Fibroblast of skin of left quadriceps (primary cell): ENCODE results near the gene PEX26.
"Not testable (repeated sequence)": the region's sequence is repeated elsewhere in the genome, so short reads cannot be mapped to it uniquely, and the experiment has no call there.

Experiments
- DNase-seq, 2 experiments: peaks; one replicate each; pipeline ENCODE4 v3.0.0-alpha.2; 2013; ENCODE audit warnings: low read depth in 2 of 2

Gene PEX26

GRCh38 chr22:18077639-18078328 is at the start of gene PEX26:
PEX26 (plus strand) TSS chr22:18077990; CDS start chr22:18078377, 387 bp downstream.
- peak; percentile 87 to 89 for DNase-seq

DNA sequence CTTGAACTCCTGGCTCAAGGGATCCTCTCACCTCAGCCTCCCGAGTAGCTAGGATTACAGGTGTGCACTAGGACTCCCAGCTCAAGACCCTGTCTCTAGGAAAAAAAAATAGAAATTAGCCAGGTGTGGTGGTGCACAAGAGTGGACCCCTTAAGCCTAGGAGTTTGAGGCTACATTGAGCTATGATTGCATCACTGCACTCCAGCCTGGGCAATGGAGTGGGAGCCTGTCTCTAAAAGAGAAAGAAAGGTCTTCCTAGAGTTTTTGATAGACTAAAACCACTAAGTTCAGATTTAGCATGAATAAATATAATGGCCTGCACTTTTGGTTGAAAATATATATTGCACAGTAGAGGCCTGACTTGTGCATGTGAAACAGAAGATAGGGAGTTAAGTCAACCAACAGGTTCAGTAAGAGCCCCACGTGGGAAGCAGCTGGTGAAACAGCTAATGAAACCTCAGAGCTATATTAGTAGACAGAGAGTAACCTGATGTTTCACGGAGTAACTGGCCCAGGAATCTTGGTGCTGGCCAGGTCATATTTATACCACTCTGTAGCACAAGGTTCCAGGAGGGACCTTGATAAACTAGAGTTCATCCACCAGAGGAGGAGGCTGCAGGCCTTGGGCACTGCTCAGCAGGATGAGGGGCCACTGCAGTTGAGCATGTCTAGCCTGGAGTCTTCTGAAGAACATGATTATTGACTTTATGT is 48.8 kb upstream of the PEX26 start:
- no peak for DNase-seq

GRCh38 chr22:18029686-18030267 is 48.0 kb upstream of the PEX26 start:
- no peak for DNase-seq

- DNase-seq = peak; percentile 87
These were observed 45.9 kb upstream of the PEX26 start for GRCh38 chr22:18031695-18032454.

- peak in 1 of 2 experiments; percentile 57 for DNase-seq
These were observed 45.2 kb upstream of the PEX26 start for GRCh38 chr22:18032455-18033101.

DNA sequence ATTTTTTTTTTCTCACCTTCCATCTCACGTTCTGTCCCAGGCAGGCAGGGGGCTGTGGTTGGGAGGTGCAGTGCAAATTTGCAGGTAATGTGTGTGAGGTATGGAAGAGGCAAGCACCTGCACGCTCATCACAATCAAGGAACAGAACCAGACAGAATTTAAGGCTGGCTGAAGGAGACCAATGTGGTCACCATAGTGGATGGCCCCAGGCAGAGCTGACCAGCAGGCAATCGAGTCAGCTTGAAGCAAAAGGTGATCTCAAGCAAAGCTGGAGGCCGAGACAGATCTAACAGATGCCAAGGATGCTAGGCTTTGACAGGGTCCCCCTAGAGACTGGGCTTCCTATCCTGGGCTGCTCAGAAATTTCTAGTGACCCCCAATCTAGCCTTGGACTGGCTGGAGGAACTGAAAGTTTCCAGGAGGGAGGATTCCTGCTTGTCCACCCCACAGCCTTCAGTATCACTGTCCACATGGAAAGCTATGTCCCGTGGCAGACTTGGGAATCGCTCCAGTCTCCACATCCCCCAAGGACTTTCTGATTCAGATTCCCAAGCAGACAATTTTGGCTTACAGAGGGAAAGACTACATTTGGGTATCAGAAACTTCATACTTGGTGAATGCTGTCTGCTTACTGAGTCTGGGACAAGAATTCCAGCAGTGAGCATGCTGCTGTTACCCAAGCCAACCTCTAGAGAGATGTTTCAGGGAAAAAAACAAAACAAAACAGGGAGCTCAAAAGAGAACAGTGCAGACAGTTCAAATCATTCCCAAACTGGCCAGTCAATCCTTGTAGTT is 44.4 kb upstream of the PEX26 start:
- no peak for DNase-seq

DNA sequence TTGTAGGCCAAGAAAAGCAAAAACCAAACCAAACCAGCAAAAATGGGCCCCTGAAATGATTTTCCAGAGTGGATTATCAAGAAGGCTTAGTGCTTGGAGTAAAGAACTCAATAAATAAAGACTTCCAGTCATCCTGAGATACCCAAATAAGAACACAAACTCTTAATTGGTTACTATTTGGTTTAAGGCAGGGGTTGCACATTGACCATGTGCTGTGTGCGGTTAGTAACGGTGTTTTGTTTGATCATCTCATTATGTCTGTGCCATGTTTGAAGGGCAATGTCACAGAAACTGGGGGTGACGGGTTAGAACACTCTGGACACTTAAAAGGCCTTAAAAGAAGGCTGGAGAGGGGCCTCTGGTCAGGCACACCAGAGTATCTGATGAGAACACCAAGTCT is 43.7 kb upstream of the PEX26 start:
- DNase-seq = no peak

DNA sequence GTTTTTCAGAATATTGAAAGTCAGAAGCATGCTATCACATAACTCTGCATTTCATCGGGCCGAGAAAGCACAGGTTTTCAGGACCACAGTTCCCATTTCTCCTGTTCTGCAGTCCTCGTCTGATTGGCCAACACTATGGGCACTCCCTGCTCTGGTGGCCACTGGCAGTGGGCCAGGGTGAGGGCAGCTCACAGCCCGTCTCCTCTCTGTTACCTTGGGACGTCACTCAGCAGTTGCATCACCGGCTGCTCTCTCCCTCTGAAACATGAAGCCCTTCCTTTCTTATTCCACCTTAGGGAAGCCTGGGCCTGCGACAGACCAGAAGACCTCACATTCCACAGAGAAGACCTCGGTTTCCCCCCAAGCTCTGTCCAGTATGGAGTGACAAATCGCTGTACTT is 42.0 kb upstream of the PEX26 start:
- DNase-seq = no peak

- DNase-seq = not testable (repeated sequence)
These were observed 36.9 kb upstream of the PEX26 start for GRCh38 chr22:18040898-18041297.

GRCh38 chr22:18042685-18043084 is 35.1 kb upstream of the PEX26 start:
- DNase-seq = no peak

GRCh38 chr22:18044548-18045271 is 33.1 kb upstream of the PEX26 start:
- DNase-seq = no peak

- no peak for DNase-seq
These were observed 32.0 kb upstream of the PEX26 start for GRCh38 chr22:18045794-18046193.

DNA sequence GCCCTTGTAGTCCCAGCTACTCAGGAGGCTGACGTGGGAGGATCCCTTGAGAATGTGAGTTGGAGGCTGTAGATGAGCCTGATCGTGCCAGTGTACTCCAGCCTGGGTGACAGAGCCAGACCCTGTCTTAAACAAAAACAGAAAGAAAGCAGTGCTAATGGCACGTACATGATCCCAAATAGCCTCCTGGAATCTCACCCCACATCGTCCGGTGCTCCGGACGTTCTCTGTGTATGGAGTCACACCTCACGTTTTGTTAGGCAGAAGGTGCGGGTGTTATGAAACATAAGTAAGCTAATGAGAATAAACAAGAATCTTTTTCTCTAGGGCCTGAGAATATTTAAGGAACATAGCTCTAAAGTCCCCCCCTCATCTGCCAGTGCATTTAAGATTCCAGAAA is 29.7 kb upstream of the PEX26 start:
- DNase-seq = no peak

DNA sequence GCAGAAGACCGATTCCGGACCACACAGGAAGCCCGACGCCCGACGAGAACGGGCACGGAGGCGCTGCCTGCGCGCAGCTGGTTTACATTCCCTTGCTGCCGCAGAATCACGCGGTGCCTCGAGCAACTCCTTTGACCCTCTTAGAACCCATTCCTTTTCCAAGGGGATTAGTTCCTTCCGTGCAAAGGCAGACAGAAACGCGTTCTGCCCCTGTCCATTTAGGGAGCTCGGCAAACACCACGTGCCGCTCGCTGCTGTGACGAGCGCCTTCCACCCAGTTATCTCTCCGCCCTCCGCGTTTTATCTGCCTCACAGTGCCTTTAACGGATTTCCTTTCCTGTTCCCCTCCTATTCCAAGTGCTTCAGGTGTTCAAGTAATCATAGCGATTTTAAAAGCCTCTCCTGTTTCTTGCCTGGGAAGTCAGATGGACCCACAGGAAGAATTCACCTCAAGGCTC is 29.3 kb upstream of the PEX26 start:
- DNase-seq = no peak

DNA sequence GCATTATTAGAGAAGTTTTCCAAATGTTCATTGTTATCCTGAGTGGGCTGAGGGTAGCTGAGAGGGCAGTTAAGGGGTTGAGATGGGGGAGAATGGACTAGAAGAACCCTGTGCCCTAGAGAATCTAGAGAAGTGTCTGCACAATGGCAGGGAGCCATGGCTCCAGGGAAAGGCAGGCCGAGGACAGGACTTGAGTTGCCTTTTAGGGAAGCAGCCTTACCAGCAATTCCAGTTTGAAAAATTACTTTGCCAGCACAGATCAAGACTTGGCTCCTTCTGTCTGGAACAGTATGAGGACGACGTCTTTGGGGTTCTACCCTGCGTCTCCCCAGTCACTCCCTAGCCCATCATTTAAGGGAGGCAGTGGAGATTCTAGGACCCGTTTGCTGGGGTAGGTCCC is 27.7 kb upstream of the PEX26 start:
- no peak for DNase-seq

GRCh38 chr22:18051113-18051512 is 26.7 kb upstream of the PEX26 start:
- DNase-seq = not testable (repeated sequence)

GRCh38 chr22:18053216-18053946 is 24.4 kb upstream of the PEX26 start:
- not testable (repeated sequence) for DNase-seq

GRCh38 chr22:18055619-18056160 is 22.1 kb upstream of the PEX26 start:
- DNase-seq = no peak

GRCh38 chr22:18056161-18056666 is 21.6 kb upstream of the PEX26 start:
- peak in 1 of 2 experiments; percentile 29 for DNase-seq
